MM.1S (cell line): ENCODE measurements around the gene RPL10.

ENCODE experiments used
- DNase-seq: peaks from one replicate; pipeline ENCODE4 v3.0.0-alpha.2; 2015
- H2AFZ ChIP-seq: fragments of 300-600 bp; sonication (generic); 2 replicates; pipeline ENCODE4 v1.6.0; 2016; ENCODE audit warnings: antibody characterized with exemption, low read length
- H3F3A ChIP-seq: fragments of 300-600 bp; sonication (generic); 2 replicates; pipeline ENCODE4 v1.6.1; 2016; ENCODE audit warnings: mild to moderate bottlenecking, antibody characterized with exemption, low read length, moderate library complexity, mixed read lengths; ENCODE audit not compliant: insufficient read depth
- H3K27ac ChIP-seq: fragments of 300-600 bp; sonication (generic); 2 replicates; pipeline ENCODE4 v1.5.1; 2016; ENCODE audit warnings: mild to moderate bottlenecking, low read length
- H3K27me3 ChIP-seq: fragments of 300-600 bp; sonication (generic); replicated peaks from 2 replicates; pipeline ENCODE4 v1.6.0; 2016; ENCODE audit warnings: low read length; ENCODE audit not compliant: insufficient read depth
- H3K36me3 ChIP-seq: fragments of 300-600 bp; sonication (generic); replicated peaks from 2 replicates; pipeline ENCODE4 v1.6.1; 2016; ENCODE audit warnings: mild to moderate bottlenecking, low read length, mixed read lengths; ENCODE audit not compliant: insufficient read depth
- H3K4me1 ChIP-seq: fragments of 300-600 bp; sonication (generic); 2 replicates; pipeline ENCODE4 v1.6.1; 2016; ENCODE audit warnings: low read length, mixed read lengths
- H3K4me2 ChIP-seq: fragments of 300-600 bp; sonication (generic); 2 replicates; pipeline ENCODE4 v1.6.0; 2016; ENCODE audit warnings: low read depth, low read length
- H3K4me3 ChIP-seq: fragments of 300-600 bp; sonication (generic); 2 replicates; pipeline ENCODE4 v1.5.1; 2016; ENCODE audit warnings: low read length, mixed read lengths
- H3K79me2 ChIP-seq: fragments of 300-600 bp; sonication (generic); 2 replicates; pipeline ENCODE4 v1.6.1; 2016; ENCODE audit warnings: mixed run types, low read length, mixed read lengths
- H3K9ac ChIP-seq: fragments of 300-600 bp; sonication (generic); 2 replicates; pipeline ENCODE4 v1.6.1; 2016; ENCODE audit warnings: low read length, mixed read lengths
- H3K9me2 ChIP-seq: fragments of 300-600 bp; sonication (generic); replicated peaks from 2 replicates; pipeline ENCODE4 v1.6.1; 2016; ENCODE audit warnings: mild to moderate bottlenecking, low read length, mixed read lengths; ENCODE audit not compliant: insufficient read depth
- H3K9me3 ChIP-seq: fragments of 300-600 bp; sonication (generic); replicated peaks from 2 replicates; pipeline ENCODE4 v1.6.1; 2016; ENCODE audit warnings: mild to moderate bottlenecking, low read length, mixed read lengths; ENCODE audit not compliant: insufficient read depth
- H4K20me1 ChIP-seq: fragments of 300-600 bp; sonication (generic); 2 replicates; pipeline ENCODE4 v1.6.1; 2016; ENCODE audit warnings: mild to moderate bottlenecking, low read length, moderate library complexity, mixed read lengths; ENCODE audit not compliant: insufficient read depth
- CTCF ChIP-seq: fragments of 300-600 bp; sonication (generic); IDR thresholded peaks from 2 replicates; pipeline ENCODE4 v1.5.1; 2016; ENCODE audit warnings: antibody characterized with exemption, low read length, mixed read lengths
- EZH2 ChIP-seq: fragments of 300-600 bp; sonication (generic); optimal IDR thresholded peaks from 2 replicates; pipeline ENCODE3; 2017; ENCODE audit warnings: low read depth, mild to moderate bottlenecking, antibody characterized with exemption, low read length, mixed read lengths
- EZH2phosphoT487 ChIP-seq: fragments of 300-600 bp; sonication (generic); IDR thresholded peaks from 2 replicates; pipeline ENCODE4 v1.6.1; 2018; ENCODE audit warnings: antibody characterized with exemption, low read length

Gene RPL10

GRCh38 chrX:154430916-154431315, 32.7 kb downstream of the RPL10 start:
- Histone ChIP-seq H3K27ac (no peak overlapping the region), H3K9ac (no peak overlapping the region), H3K4me3 (no peak overlapping the region), H3K79me2 (peaks cover 24% of the 10 kb centered on the region), H3F3A (no peaks in the 10 kb centered on the region), H3K4me1 (no peaks in the 10 kb centered on the region), H3K36me3 (no peaks in the 10 kb centered on the region), H3K9me2 (no peaks in the 10 kb centered on the region), H2AFZ (no peak overlapping the region), H3K4me2 (no peak overlapping the region), H3K27me3 (no peaks in the 10 kb centered on the region), H3K9me3 (no peaks in the 10 kb centered on the region), H4K20me1 (no peaks in the 10 kb centered on the region)
- DNase-seq, result no peak
- TF ChIP-seq CTCF, result no peak
- no peak for TF ChIP-seq EZH2phosphoT487
- TF ChIP-seq EZH2, result no peak

- Histone ChIP-seq H3K36me3 (no peaks in the 10 kb centered on the region), H3K4me3 (no peak overlapping the region), H3K27ac (no peak overlapping the region), H3K27me3 (no peaks in the 10 kb centered on the region), H3F3A (no peaks in the 10 kb centered on the region), H3K4me2 (no peak overlapping the region), H3K79me2 (peaks cover 24% of the 10 kb centered on the region), H3K4me1 (no peaks in the 10 kb centered on the region), H4K20me1 (no peaks in the 10 kb centered on the region), H3K9me3 (no peaks in the 10 kb centered on the region), H3K9me2 (no peaks in the 10 kb centered on the region), H2AFZ (no peak overlapping the region), H3K9ac (no peak overlapping the region)
- TF ChIP-seq EZH2phosphoT487 (no peak), CTCF (no peak), EZH2 (no peak)
- no peak for DNase-seq
These were observed 33.2 kb downstream of the RPL10 start for GRCh38 chrX:154431341-154431740.

- Histone ChIP-seq H3K36me3 (no peaks in the 10 kb centered on the region), H3K79me2 (peaks cover 27% of the 10 kb centered on the region), H3K4me2 (no peak overlapping the region), H3K9me2 (no peaks in the 10 kb centered on the region), H3K4me3 (no peak overlapping the region), H4K20me1 (no peaks in the 10 kb centered on the region), H3K27me3 (no peaks in the 10 kb centered on the region), H3F3A (no peaks in the 10 kb centered on the region), H3K9me3 (no peaks in the 10 kb centered on the region), H3K4me1 (no peaks in the 10 kb centered on the region), H3K27ac (no peak overlapping the region), H2AFZ (no peak overlapping the region), H3K9ac (no peak overlapping the region)
- DNase-seq, result no peak
- no peak for TF ChIP-seq CTCF
These were observed 34.0 kb downstream of the RPL10 start for GRCh38 chrX:154432210-154432609.

GRCh38 chrX:154433605-154434004, 35.4 kb downstream of the RPL10 start:
- H3K36me3 ChIP-seq, result no peaks in the 10 kb centered on the region
- H3K4me1 ChIP-seq, result 0 out of 2 replicates have a peak, but pooled peaks cover 7% of the 10 kb centered on the region
- H3K9ac ChIP-seq, result no peak overlapping the region
- no peaks in the 10 kb centered on the region for H3K27me3 ChIP-seq
- no peaks in the 10 kb centered on the region for H3F3A ChIP-seq
- TF ChIP-seq EZH2phosphoT487 (no peak), EZH2 (no peak)
- H3K4me2 ChIP-seq, result no peak overlapping the region
- H4K20me1 ChIP-seq, result no peaks in the 10 kb centered on the region
- DNase-seq, result no peak
- H3K79me2 ChIP-seq, result peaks cover 39% of the 10 kb centered on the region
- H3K9me3 ChIP-seq, result no peaks in the 10 kb centered on the region
- H2AFZ ChIP-seq, result no peak overlapping the region
- H3K4me3 ChIP-seq, result no peak overlapping the region
- H3K9me2 ChIP-seq, result no peaks in the 10 kb centered on the region
- no peak overlapping the region for H3K27ac ChIP-seq
